Measurements from ENCODE around the gene IFIT1. TPM values are rescaled to one million over a fixed set of nuclear protein-coding genes. Genes with fewer than 3 reads are reported as not detected.

IFIT1 gene
- total and polyA plus RNA-seq, 2 donors (not counting 3 experiments of a cell fraction or from before 2014, with no cell fraction given), result 0.51 to 0.75 TPM

DNA sequence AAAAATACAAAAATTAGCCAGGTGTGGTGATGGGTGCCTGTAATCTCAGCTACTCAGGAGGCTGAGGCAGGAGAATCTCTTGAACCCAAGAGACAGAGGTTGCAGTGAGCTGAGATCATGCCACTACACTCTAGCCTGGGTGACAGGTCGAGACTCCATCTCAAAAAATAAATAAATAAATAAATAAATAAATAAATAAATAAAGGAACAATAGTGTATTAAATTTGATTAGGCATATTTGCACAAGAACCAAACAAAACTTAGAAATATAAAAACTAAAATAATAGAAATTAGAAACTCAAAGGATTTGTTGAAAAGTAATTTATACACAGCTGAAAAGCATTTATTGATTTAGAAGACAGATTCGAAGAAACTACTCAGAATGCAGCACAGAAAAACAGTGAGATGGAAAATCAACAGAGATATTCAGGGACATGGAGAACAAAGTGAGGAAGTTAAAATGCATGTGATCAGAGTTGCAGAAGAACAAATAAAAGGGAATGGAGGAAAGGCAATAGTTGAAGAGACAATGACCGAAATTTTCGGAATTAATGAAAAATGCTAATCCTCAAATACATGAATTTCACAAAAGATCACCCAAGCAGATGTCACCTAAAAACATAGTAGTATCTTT, 46.9 kb upstream of the IFIT1 start:
- no peak for DNase-seq (ENCODE audit: low read depth, low spot score)
- Histone ChIP-seq H3K4me3 (replicated peaks in 1 of 3; ENCODE audit: insufficient read depth in 1 of 3, low read depth in 1 of 3, low read length in 3 of 3) (no peak overlapping the region), H3K9me3 (replicated peaks; ENCODE audit: control insufficient read depth, insufficient read depth, low read length) (no peaks in the 10 kb centered on the region), H3K9ac (replicated peaks; ENCODE audit: extremely low read depth, insufficient read depth, low read length) (no peak overlapping the region), H3K4me2 (ENCODE audit: insufficient read depth, low read length) (no peak overlapping the region), H4K20me1 (replicated peaks; ENCODE audit: control insufficient read depth, extremely low read depth, insufficient read depth, low read length) (no peaks in the 10 kb centered on the region), H3K27me3 (ENCODE audit: control insufficient read depth in 2 of 2, insufficient read depth in 2 of 2, low read length in 2 of 2) (peaks cover 0 to 5% of the 10 kb centered on the region in 2 experiments), H3K79me2 (ENCODE audit: control insufficient read depth, insufficient read depth, low read length) (no peaks in the 10 kb centered on the region), H3K9me1 (replicated peaks; ENCODE audit: control insufficient read depth, extremely low read depth, insufficient read depth, low read length) (no peaks in the 10 kb centered on the region), H2AFZ (ENCODE audit: low read depth, low read length) (no peak overlapping the region), H3K4me1 (ENCODE audit: control insufficient read depth, extremely low read depth, insufficient read depth, low read length) (peaks cover 3% of the 10 kb centered on the region), H3K27ac (ENCODE audit: insufficient read depth, low read depth, low read length) (no peak overlapping the region), H3K36me3 (ENCODE audit: control insufficient read depth in 2 of 2, extremely low read depth in 1 of 2, insufficient read depth in 2 of 2, low read length in 2 of 2) (no peaks in the 10 kb centered on the region)
- dilution Hi-C loops (cut with MboI; ENCODE audit: extremely low pct_ligation_motif_present, low sequenced_read_pairs), result no loop called here
- ChIA-PET CTCF (interaction anchor here (0.7 to 1.9 kb wide), 3 partner anchors 17 to 24 kb away, joined by 3 to 6 read pairs (median 3); partner anchors contain the start of gene IFIT3), POLR2A (no interaction called here)
- intact Hi-C loops (cut with micrococcal nuclease), result loop anchor here (5.0 kb wide), 1 partner anchor 68 kb away; no protein-coding TSS in a partner anchor
- BruUV-seq (replicated peaks), result no TSS peak
- TF ChIP-seq, protein P1, sequence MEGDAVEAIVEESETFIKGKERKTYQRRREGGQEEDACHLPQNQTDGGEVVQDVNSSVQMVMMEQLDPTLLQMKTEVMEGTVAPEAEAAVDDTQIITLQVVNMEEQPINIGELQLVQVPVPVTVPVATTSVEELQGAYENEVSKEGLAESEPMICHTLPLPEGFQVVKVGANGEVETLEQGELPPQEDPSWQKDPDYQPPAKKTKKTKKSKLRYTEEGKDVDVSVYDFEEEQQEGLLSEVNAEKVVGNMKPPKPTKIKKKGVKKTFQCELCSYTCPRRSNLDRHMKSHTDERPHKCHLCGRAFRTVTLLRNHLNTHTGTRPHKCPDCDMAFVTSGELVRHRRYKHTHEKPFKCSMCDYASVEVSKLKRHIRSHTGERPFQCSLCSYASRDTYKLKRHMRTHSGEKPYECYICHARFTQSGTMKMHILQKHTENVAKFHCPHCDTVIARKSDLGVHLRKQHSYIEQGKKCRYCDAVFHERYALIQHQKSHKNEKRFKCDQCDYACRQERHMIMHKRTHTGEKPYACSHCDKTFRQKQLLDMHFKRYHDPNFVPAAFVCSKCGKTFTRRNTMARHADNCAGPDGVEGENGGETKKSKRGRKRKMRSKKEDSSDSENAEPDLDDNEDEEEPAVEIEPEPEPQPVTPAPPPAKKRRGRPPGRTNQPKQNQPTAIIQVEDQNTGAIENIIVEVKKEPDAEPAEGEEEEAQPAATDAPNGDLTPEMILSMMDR (IDR thresholded peaks at IDR 0.05; ENCODE audit: extremely low read depth in 1 of 2, insufficient read depth in 1 of 2, low read depth in 1 of 2, low read length in 2 of 2), result no peak
- TF ChIP-seq POLR2A (IDR thresholded peaks at IDR 0.05; ENCODE audit: low read depth, low read length) (no peak), POLR2AphosphoS5 (IDR thresholded peaks at IDR 0.05; ENCODE audit: insufficient read depth, low read depth, low read length) (no peak), FOS (IDR thresholded peaks at IDR 0.05; ENCODE audit: borderline replicate concordance, insufficient read depth, low read length) (no peak), JUN (IDR thresholded peaks at IDR 0.05; ENCODE audit: borderline replicate concordance, insufficient read depth, insufficient read length, low read depth) (no peak), MYC (IDR thresholded peaks at IDR 0.05; ENCODE audit: low read depth, low read length) (no peak), GATA2 (IDR thresholded peaks at IDR 0.05; ENCODE audit: insufficient read depth, insufficient read length, low read depth, low read length) (no peak), EZH2 (IDR thresholded peaks at IDR 0.05; ENCODE audit: borderline replicate concordance, low read depth, low read length, severe bottlenecking) (no peak)
- TF ChIP-seq, protein P2, sequence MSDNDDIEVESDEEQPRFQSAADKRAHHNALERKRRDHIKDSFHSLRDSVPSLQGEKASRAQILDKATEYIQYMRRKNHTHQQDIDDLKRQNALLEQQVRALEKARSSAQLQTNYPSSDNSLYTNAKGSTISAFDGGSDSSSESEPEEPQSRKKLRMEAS (IDR thresholded peaks at IDR 0.05; ENCODE audit: insufficient read depth, insufficient read length), result no peak
- no peak for FAIRE-seq

Data from endothelial cell of umbilical vein (primary cell).